Measurements from ENCODE around the gene FAM43B.

FAM43B gene

GRCh38 chr1:20589331-20590278, 37.2 kb downstream of the FAM43B start:
- in situ Hi-C loops (cut with MboI; ENCODE audit: low sequenced_read_pairs), result no loop called here

GRCh38 chr1:20590306-20590777, 38.0 kb downstream of the FAM43B start:
- in situ Hi-C loops (cut with MboI; ENCODE audit: low sequenced_read_pairs), result no loop called here

- in situ Hi-C loops (cut with MboI; ENCODE audit: low sequenced_read_pairs), result no loop called here
Measured at GRCh38 chr1:20593756-20594155, 41.4 kb downstream of the FAM43B start.

GRCh38 chr1:20594746-20595145, 42.4 kb downstream of the FAM43B start:
- in situ Hi-C loops (cut with MboI; ENCODE audit: low sequenced_read_pairs), result no loop called here

- in situ Hi-C loops (cut with MboI; ENCODE audit: low sequenced_read_pairs), result no loop called here
Measured at GRCh38 chr1:20596106-20596505, 43.7 kb downstream of the FAM43B start.

- in situ Hi-C loops (cut with MboI; ENCODE audit: low sequenced_read_pairs), result no loop called here
Measured at GRCh38 chr1:20597650-20598049, 45.3 kb downstream of the FAM43B start.

- in situ Hi-C loops (cut with MboI; ENCODE audit: low sequenced_read_pairs), result no loop called here
Measured at GRCh38 chr1:20600156-20600555, 47.8 kb downstream of the FAM43B start.

- in situ Hi-C loops (cut with MboI; ENCODE audit: low sequenced_read_pairs), result no loop called here
Measured at GRCh38 chr1:20601129-20601825, 48.9 kb downstream of the FAM43B start.

GRCh38 chr1:20602851-20603450, 50.6 kb downstream of the FAM43B start:
- in situ Hi-C loops (cut with MboI; ENCODE audit: low sequenced_read_pairs), result no loop called here

GRCh38 chr1:20603504-20604464, 51.4 kb downstream of the FAM43B start:
- in situ Hi-C loops (cut with MboI; ENCODE audit: low sequenced_read_pairs), result no loop called here

Measured in hTERT RPE-1 (cell line).